Measurements from ENCODE around the gene UBA7. TPM values are rescaled to one million over a fixed set of nuclear protein-coding genes. Genes with fewer than 3 reads are reported as not detected.

UBA7 gene
- total and polyA plus RNA-seq, 2 experiments from 2014 or later: 0.14 to 0.50 TPM

GRCh38 chr3:49761661-49762060, 52.1 kb downstream of the UBA7 start:
- Mint-ChIP-seq H3K4me3 (no peak overlapping the region), H3K4me1 (no peaks in the 10 kb centered on the region), H3K36me3 (ENCODE audit: low read depth) (no peaks in the 10 kb centered on the region), H3K27ac (no peak overlapping the region), H3K27me3 (ENCODE audit: insufficient read depth, low read depth, poor library complexity) (no peaks in the 10 kb centered on the region), H3K9me3 (no peaks in the 10 kb centered on the region)
- H3K27me3 ChIP-seq (ENCODE audit: insufficient read depth): no peaks in the 10 kb centered on the region
- no peaks in the 10 kb centered on the region for H3K4me1 ChIP-seq (ENCODE audit: insufficient read depth)
- no peaks in the 10 kb centered on the region for H3K9me2 ChIP-seq (ENCODE audit: insufficient read depth)
- H3K4me3 ChIP-seq: no peak overlapping the region
- H3F3A ChIP-seq (replicated peaks; ENCODE audit: low read depth): 0 out of 2 replicates have a peak, but pooled peaks cover 5% of the 10 kb centered on the region
- peaks cover 45% of the 10 kb centered on the region for H4K20me1 ChIP-seq (replicated peaks; ENCODE audit: insufficient read depth)
- H3K79me2 ChIP-seq (replicated peaks; ENCODE audit: insufficient read depth): peaks cover 100% of the 10 kb centered on the region
- H3K27ac ChIP-seq (ENCODE audit: low read depth): no peak overlapping the region
- ATAC-seq (no peak), DNase-seq (ENCODE audit: low spot score) (no peak)
- no peak overlapping the region for H2AFZ ChIP-seq
- no peaks in the 10 kb centered on the region for H3K36me3 ChIP-seq (ENCODE audit: insufficient read depth)
- no peak for TF ChIP-seq EZH2 (IDR thresholded peaks at IDR 0.05; ENCODE audit: low read depth, unreplicated experiment)
- TF ChIP-seq, protein P1, sequence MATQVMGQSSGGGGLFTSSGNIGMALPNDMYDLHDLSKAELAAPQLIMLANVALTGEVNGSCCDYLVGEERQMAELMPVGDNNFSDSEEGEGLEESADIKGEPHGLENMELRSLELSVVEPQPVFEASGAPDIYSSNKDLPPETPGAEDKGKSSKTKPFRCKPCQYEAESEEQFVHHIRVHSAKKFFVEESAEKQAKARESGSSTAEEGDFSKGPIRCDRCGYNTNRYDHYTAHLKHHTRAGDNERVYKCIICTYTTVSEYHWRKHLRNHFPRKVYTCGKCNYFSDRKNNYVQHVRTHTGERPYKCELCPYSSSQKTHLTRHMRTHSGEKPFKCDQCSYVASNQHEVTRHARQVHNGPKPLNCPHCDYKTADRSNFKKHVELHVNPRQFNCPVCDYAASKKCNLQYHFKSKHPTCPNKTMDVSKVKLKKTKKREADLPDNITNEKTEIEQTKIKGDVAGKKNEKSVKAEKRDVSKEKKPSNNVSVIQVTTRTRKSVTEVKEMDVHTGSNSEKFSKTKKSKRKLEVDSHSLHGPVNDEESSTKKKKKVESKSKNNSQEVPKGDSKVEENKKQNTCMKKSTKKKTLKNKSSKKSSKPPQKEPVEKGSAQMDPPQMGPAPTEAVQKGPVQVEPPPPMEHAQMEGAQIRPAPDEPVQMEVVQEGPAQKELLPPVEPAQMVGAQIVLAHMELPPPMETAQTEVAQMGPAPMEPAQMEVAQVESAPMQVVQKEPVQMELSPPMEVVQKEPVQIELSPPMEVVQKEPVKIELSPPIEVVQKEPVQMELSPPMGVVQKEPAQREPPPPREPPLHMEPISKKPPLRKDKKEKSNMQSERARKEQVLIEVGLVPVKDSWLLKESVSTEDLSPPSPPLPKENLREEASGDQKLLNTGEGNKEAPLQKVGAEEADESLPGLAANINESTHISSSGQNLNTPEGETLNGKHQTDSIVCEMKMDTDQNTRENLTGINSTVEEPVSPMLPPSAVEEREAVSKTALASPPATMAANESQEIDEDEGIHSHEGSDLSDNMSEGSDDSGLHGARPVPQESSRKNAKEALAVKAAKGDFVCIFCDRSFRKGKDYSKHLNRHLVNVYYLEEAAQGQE (IDR thresholded peaks at IDR 0.05; ENCODE audit: unreplicated experiment): no peak
- no peak for TF ChIP-seq EZH2phosphoT487 (IDR thresholded peaks at IDR 0.05; ENCODE audit: unreplicated experiment)
- TF ChIP-seq NANOG (IDR thresholded peaks at IDR 0.05; ENCODE audit: borderline replicate concordance): no peak
- TF ChIP-seq STAT1 (IDR thresholded peaks at IDR 0.05; ENCODE audit: unreplicated experiment): no peak
- no peak for TF ChIP-seq ETS1 (IDR thresholded peaks at IDR 0.05)
- no peak for TF ChIP-seq JUNB (IDR thresholded peaks at IDR 0.05; ENCODE audit: unreplicated experiment)
- no peak for TF ChIP-seq CREB1 (CRISPR knock-in tag; IDR thresholded peaks at IDR 0.05; ENCODE audit: low read depth)
- no peak for TF ChIP-seq CTCF (conservative IDR thresholded peaks at IDR 0.05; ENCODE audit: low read depth in 2 of 2)
- no peak for TF ChIP-seq POLR2AphosphoS5 (IDR thresholded peaks at IDR 0.05; ENCODE audit: low read depth)
- TF ChIP-seq ZNF114 (CRISPR knock-in tag; IDR thresholded peaks at IDR 0.05): no peak
- no peak for TF ChIP-seq ZNF331 (CRISPR knock-in tag; IDR thresholded peaks at IDR 0.05; ENCODE audit: low read depth)
- no peak overlapping the region for H3K4me2 ChIP-seq

Measured in GM23338 (cell line).